IPS DF 6.9 (cell line): ENCODE measurements around the gene SLBP.

Experiments used
- DNase-seq: peaks from one replicate; pipeline ENCODE4 v3.0.0-alpha.2; 2013; ENCODE audit warnings: low read depth, low spot score
- H3K27ac ChIP-seq: one replicate; pipeline ENCODE4 v1.5.1; 2013; ENCODE audit warnings: low read length, control low read depth
- H3K27me3 ChIP-seq: 2 replicates; pipeline ENCODE4 v1.6.1; 2013; ENCODE audit warnings: mild to moderate bottlenecking, low read length; ENCODE audit not compliant: control insufficient read depth, insufficient read depth
- H3K36me3 ChIP-seq: 2 replicates; pipeline ENCODE4 v1.6.1; 2013; ENCODE audit warnings: low read length; ENCODE audit not compliant: control insufficient read depth, insufficient read depth
- H3K4me1 ChIP-seq: 2 replicates; pipeline ENCODE4 v1.6.1; 2013; ENCODE audit warnings: low read length; ENCODE audit not compliant: control insufficient read depth, insufficient read depth
- H3K4me3 ChIP-seq: 2 replicates; pipeline ENCODE4 v1.5.1; 2013; ENCODE audit warnings: mild to moderate bottlenecking, low read length
- H3K9me3 ChIP-seq: 2 replicates; pipeline ENCODE4 v1.6.1; 2013; ENCODE audit warnings: low read length, inconsistent platforms; ENCODE audit not compliant: control insufficient read depth, insufficient read depth
- WGBS: extraction: QIAGEN DNeasy Blood & Tissue Kit; methylation state at CpG from one replicate; pipeline ENCODE4 v1.1.7; 2013; ENCODE audit warnings: mixed read lengths, missing lambda C conversion rate; ENCODE audit not compliant: insufficient read length, insufficient coverage; 5-methylcytosine and 5-hydroxymethylcytosine counted together

The SLBP gene

GRCh38 chr4:1727117-1728031 is 15.3 kb upstream of the SLBP start:
- H3K4me3 ChIP-seq = no peak overlapping the region
- H3K27ac ChIP-seq = no peak overlapping the region
- peaks cover 3% of the 10 kb centered on the region; the same call in 1 of the 2 replicates for H3K4me1 ChIP-seq
- no peak for DNase-seq
- no CpG with 5 or more reads among the region's 18 CpGs for WGBS
- peaks cover 55% of the 10 kb centered on the region for H3K36me3 ChIP-seq
- H3K27me3 ChIP-seq = no peaks in the 10 kb centered on the region
- H3K9me3 ChIP-seq = no peaks in the 10 kb centered on the region

DNA sequence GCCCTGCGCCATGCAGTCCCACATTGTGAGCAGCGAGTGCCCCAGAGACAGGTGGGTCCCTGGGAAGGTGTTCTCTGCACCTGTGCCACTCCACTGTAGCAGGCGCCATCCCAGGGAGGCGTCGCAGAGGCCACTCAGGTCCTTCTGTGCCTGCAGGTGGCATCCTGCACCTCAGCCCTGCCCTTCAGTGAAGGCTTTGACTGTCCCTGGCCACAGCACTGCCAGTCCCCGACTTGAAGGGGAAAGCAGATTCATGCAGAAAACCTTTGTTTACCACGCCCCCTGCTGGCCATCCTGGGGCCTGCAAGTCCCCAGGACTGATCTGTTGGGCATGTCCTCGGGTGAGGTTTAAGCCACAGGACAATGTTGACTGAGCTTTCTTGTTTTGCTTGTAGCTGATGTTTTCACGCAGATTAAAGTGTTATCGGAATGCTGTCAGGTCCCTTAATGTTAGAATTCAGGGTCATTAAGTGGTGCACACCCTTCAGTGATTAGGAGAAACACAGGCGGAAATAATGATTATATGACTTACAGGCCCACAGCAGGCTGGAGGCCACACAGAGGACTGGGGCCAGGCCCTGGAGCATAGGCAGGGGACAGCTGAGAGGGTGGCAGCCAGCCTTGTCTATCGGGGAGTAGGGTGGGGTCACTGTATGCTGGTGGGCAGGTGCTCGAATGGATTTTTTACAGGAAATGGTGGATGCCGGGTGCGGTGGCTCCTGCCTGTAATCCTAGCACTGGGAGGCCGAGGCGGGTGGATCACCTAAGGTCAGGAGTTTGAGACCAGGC is 14.2 kb upstream of the SLBP start:
- Histone ChIP-seq H3K4me3 (no peak overlapping the region), H3K4me1 (peaks cover 4% of the 10 kb centered on the region; the same call in 1 of the 2 replicates), H3K27me3 (no peaks in the 10 kb centered on the region), H3K9me3 (no peaks in the 10 kb centered on the region), H3K27ac (no peak overlapping the region), H3K36me3 (peaks cover 48% of the 10 kb centered on the region)
- peak; percentile 81 for DNase-seq
- whole genome bisulfite sequencing = no CpG with 5 or more reads among the region's 17 CpGs

DNA sequence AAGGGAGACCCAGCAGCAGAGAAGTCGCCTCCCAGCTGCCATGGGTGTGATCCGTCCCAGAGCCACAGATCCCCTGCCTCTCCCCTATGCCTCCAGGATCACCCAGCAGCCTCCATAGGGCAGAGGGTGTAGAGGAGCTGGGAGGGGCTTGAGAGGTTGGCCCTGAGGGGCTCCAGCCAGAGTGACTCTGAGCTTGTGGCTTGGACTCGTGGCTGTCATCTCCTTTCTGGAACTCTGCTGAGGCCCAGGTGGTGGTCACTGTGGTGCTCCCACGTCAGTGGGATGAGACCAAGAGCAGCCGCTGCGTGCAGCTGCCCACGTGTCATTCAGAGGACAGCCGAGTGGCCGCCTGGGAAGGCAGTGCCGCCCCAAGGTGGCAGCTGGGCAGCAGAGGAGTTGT is 13.4 kb upstream of the SLBP start:
- WGBS = no CpG with 5 or more reads among the region's 10 CpGs
- no peak overlapping the region for H3K4me3 ChIP-seq
- H3K27ac ChIP-seq = no peak overlapping the region
- H3K27me3 ChIP-seq = no peaks in the 10 kb centered on the region
- H3K36me3 ChIP-seq = peaks cover 40% of the 10 kb centered on the region
- H3K4me1 ChIP-seq = peaks cover 4% of the 10 kb centered on the region; the same call in 1 of the 2 replicates
- no peaks in the 10 kb centered on the region for H3K9me3 ChIP-seq
- no peak for DNase-seq

DNA sequence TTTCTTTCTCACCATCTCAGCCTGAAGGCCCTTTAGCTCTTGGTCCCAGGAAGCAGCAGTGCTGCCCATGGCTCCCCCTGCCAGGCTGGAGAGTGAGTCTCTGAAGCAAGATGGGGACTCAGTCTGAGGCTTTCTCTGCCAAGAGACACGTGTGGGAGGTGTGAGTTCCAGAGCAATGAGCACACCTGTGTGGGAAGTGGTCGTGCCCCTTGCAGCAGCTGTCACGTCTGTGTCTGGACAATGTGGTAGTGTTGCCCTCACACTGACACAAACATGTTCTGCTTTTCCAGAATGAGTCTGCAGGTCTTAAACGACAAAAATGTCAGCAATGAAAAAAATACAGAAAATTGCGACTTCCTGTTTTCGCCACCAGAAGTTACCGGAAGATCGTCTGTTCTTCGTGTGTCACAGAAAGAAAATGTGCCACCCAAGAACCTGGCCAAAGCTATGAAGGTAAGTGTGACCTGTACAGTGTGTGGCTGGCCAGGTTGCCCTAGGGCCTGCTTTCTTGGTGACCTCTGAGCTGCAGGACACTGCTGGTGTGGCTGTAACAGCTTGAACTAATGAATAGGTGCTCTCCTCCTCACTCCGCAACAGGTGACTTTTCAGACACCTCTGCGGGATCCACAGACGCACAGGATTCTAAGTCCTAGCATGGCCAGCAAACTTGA is 11.1 kb upstream of the SLBP start:
- H3K4me3 ChIP-seq = no peak overlapping the region
- no peaks in the 10 kb centered on the region for H3K27me3 ChIP-seq
- H3K4me1 ChIP-seq = peaks cover 4% of the 10 kb centered on the region; the same call in 1 of the 2 replicates
- H3K36me3 ChIP-seq = peaks cover 32% of the 10 kb centered on the region
- no CpG with 5 or more reads among the region's 12 CpGs for WGBS
- no peak overlapping the region for H3K27ac ChIP-seq
- no peak for DNase-seq
- no peaks in the 10 kb centered on the region for H3K9me3 ChIP-seq

DNA sequence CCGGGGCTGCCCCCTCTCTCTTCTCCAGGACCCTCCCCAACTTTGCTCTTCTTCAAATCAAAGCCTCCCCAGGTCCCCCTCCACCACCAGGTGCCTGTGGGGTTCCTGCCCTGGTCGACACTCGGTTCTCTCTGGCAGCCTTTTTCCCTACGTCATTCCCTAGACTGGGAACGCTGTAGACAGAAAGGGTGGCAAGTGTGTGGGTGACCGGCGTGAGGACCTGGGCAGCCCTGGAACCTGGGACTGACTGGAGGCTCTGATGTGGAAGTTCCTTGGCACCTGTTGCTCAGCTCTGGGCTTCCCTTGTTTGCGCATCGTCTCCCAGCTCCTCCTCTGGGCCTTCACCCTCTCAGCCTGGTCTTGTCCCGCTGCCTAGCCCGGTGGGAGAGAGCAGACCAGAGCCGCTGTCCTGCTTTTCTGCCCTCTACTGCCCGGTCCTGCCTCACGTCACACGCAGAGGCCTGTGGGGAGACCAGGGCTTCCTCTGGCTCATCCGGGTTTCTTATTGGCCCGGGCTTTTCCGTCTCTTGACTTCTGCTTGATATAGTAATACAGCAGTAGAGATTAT is 10.5 kb upstream of the SLBP start:
- no CpG with 5 or more reads among the region's 18 CpGs for WGBS
- H3K4me3 ChIP-seq = peak overlapping the region; percentile 95
- no peak overlapping the region for H3K27ac ChIP-seq
- H3K9me3 ChIP-seq = no peaks in the 10 kb centered on the region
- H3K27me3 ChIP-seq = no peaks in the 10 kb centered on the region
- peaks cover 32% of the 10 kb centered on the region for H3K36me3 ChIP-seq
- peaks cover 4% of the 10 kb centered on the region; the same call in 1 of the 2 replicates for H3K4me1 ChIP-seq
- DNase-seq = no peak

DNA sequence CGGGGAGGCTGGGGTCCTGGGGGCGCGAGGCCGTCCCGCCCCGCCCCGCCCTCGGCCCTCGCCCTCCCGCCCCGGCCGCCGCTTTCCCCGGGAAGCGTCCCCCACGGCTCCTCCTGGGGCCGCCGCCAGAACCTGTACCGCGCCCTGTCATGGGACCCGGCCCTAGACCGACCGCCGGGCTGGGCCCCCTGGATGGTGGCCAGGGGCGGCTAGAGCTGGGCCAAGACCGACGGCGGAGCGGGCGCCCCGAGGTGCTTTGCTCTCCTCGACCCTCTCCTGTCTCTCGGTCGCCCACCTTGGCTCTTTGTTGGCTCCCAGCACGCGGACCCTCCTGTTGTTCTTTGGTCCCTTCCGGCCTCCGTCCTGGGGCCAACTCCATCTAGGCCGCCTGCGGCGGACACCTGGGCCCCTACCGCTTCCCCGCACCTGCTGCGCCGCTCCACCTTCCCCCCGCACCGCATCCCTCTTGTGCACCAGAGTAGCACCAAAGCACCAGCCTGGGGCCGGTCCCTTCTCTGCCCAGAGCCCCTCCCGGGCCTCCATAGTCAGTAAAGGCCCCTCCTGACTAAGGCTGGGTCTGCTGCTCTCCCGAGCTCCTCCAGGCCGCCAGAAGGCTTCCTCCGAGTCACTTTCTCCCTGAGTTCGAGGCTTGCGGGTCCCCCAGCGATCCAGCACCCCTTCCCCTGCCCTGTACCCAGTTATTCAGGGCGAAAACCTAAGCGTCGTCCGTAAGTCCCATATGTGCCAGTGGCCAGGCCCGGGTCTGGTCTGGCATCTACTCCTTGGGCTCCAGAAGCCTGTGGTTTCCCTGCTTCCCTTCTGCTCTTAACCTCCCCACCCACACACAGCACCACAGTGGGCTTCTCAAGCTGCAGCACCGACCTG is 9.8 kb upstream of the SLBP start:
- no peaks in the 10 kb centered on the region for H3K27me3 ChIP-seq
- no peak for DNase-seq
- H3K4me1 ChIP-seq = peaks cover 4% of the 10 kb centered on the region; the same call in 1 of the 2 replicates
- H3K36me3 ChIP-seq = peaks cover 33% of the 10 kb centered on the region
- WGBS = no CpG with 5 or more reads among the region's 61 CpGs
- H3K27ac ChIP-seq = no peak overlapping the region
- no peaks in the 10 kb centered on the region for H3K9me3 ChIP-seq
- H3K4me3 ChIP-seq = peak overlapping the region; percentile 95

DNA sequence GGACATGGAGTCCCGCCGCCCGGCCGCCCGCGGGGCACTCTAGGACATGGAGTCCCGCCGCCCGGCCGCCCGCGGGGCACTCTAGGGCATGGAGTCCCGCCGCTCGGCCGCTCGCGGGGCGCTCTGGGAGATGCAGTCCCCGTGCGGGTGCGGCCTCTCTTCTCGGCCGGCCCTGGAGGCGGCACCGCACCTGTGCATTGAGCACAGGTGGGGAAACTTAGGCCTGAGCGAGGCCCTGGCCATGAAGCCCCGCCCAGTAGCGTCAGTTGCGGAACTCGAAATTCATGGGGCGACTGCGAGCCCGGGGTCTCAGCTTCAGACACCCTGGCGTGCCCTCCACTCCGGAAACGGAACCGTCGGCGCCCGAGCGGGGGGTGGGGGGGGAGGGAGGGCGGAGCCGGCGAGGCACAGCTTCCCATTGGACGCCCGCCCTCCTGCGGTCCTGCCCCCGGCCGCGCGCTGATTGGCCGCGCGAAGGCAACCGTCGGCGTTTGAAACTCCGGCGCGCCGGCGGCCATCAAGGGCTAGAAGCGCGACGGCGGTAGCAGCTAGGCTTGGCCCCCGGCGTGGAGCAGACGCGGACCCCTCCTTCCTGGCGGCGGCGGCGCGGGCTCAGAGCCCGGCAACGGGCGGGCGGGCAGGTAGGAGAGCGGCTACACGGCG is 9.0 kb upstream of the SLBP start, which contains the start of the genes TACC3 and TMEM129:
Gene TACC3, plus strand, starts transcription at position 519 of the 663 bp plus-strand sequence. CDS start 1,901 bp downstream, outside the sequence.
Gene TMEM129, minus strand, starts transcription at position 321 of the 663 bp plus-strand sequence. CDS start 486 bp downstream, outside the sequence.
- DNase-seq = peak; percentile 92
- no CpG with 5 or more reads among the region's 83 CpGs for WGBS
- H3K4me3 ChIP-seq = peak within 1 kb of the TSS; percentile 95
- peaks cover 33% of the 10 kb centered on the region for H3K36me3 ChIP-seq
- no peak within 1 kb of the TSS for H3K27ac ChIP-seq
- H3K4me1 ChIP-seq = peaks cover 4% of the 10 kb centered on the region; the same call in 1 of the 2 replicates
- no peaks in the 10 kb centered on the region for H3K27me3 ChIP-seq
- H3K9me3 ChIP-seq = no peaks in the 10 kb centered on the region

DNA sequence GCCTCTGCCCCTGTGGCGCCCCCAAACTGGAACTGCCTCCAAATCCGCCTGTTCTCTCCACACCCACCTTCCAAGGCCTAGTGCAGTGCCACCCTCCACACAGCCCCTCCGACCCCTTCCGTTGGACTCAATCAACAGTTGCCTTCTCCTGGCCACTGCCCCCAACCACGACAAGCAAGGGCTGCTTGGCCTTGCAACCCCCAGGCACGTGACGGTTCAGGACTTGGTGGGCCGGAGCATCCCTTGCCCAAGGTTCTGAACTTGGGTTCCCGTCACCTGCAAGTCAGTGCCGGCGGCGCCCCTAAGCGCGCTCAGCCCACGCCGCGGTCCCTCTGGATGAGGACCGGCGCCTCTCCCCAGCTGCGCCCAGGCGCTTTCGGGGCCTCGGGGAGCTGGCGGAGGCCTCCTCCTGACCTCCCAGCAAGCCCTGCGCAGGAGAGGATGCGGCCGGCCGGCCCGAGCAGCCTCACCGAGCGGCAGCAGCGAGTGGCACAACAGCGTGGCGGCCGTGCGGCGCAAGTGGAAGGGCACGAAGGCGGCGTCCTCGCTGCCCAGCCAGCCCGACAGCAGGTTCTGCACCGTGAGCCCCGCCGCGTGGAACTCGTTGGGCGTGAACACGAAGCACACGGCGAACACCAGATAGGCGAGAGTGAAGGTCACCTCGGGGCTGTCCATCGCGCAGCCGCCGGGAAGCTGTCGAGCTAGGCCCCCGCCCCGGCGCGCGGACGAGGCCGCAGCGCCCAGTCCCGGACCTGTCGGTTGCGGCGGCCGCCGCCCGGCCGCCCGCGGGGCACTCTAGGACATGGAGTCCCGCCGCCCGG is 8.3 kb upstream of the SLBP start:
- peaks cover 4% of the 10 kb centered on the region; the same call in 1 of the 2 replicates for H3K4me1 ChIP-seq
- H3K27me3 ChIP-seq = no peaks in the 10 kb centered on the region
- peak overlapping the region; percentile 64 for H3K4me3 ChIP-seq
- no peaks in the 10 kb centered on the region for H3K9me3 ChIP-seq
- H3K36me3 ChIP-seq = peaks cover 27% of the 10 kb centered on the region
- H3K27ac ChIP-seq = no peak overlapping the region
- WGBS = no CpG with 5 or more reads among the region's 79 CpGs
- DNase-seq = no peak
